ENCODE measurements around the gene CCT3. TPM values are rescaled to one million over a fixed set of nuclear protein-coding genes. Genes with fewer than 3 reads are reported as not detected.

The CCT3 gene
- total and polyA plus RNA-seq, 2 donors (not counting 1 experiment from before 2014, with no cell fraction given) = 251 to 397 TPM

- Histone ChIP-seq H3K4me3 (replicated peaks in 1 of 4; ENCODE audit: control extremely low read depth in 1 of 4, insufficient read depth in 1 of 4, low read depth in 3 of 4, low read length in 4 of 4) (peak overlapping the region in 1 of 4 experiments; percentile 89), H3K27ac (ENCODE audit: insufficient read depth, low read length) (no peak overlapping the region), H2AFZ (ENCODE audit: low read length) (no peak overlapping the region), H3K9me3 (ENCODE audit: control insufficient read depth, insufficient read depth, low read depth, low read length) (no peaks in the 10 kb centered on the region), H3K36me3 (ENCODE audit: control insufficient read depth, insufficient read depth, low read length) (peaks cover 4% of the 10 kb centered on the region), H3K79me2 (ENCODE audit: control insufficient read depth, insufficient read depth, low read length) (peaks cover 6% of the 10 kb centered on the region), H3K27me3 (ENCODE audit: control insufficient read depth, insufficient read depth, low read length) (no peaks in the 10 kb centered on the region), H3K4me2 (ENCODE audit: extremely low read depth, insufficient read depth, low read length) (no peak overlapping the region), H4K20me1 (ENCODE audit: control insufficient read depth, extremely low read depth, insufficient read depth, low read length) (no peaks in the 10 kb centered on the region), H3K4me1 (ENCODE audit: control insufficient read depth, extremely low read depth, insufficient read depth, low read length) (peaks cover 8% of the 10 kb centered on the region), H3K9ac (ENCODE audit: insufficient read depth, low read length) (no peak overlapping the region)
- TF ChIP-seq CTCF (conservative IDR thresholded peaks at IDR 0.05 in 1 of 2, IDR thresholded peaks at IDR 0.05 in 1 of 2; ENCODE audit: low read depth in 1 of 2, low read length in 2 of 2) (no peak), EZH2 (IDR thresholded peaks at IDR 0.05; ENCODE audit: low read length, missing control alignments) (no peak)
- no peak for DNase-seq (ENCODE audit: low read depth in 2 of 2)
Observed at GRCh38 chr1:156293895-156294294, 44.2 kb downstream of the CCT3 start.

GRCh38 chr1:156293098-156293434, 45.0 kb downstream of the CCT3 start:
- Histone ChIP-seq H3K4me2 (ENCODE audit: extremely low read depth, insufficient read depth, low read length) (no peak overlapping the region), H3K79me2 (ENCODE audit: control insufficient read depth, insufficient read depth, low read length) (peaks cover 6% of the 10 kb centered on the region), H3K4me3 (replicated peaks in 1 of 4; ENCODE audit: control extremely low read depth in 1 of 4, insufficient read depth in 1 of 4, low read depth in 3 of 4, low read length in 4 of 4) (no peak overlapping the region), H3K36me3 (ENCODE audit: control insufficient read depth, insufficient read depth, low read length) (peaks cover 4% of the 10 kb centered on the region), H3K27me3 (ENCODE audit: control insufficient read depth, insufficient read depth, low read length) (no peaks in the 10 kb centered on the region), H3K4me1 (ENCODE audit: control insufficient read depth, extremely low read depth, insufficient read depth, low read length) (peaks cover 8% of the 10 kb centered on the region), H3K9ac (ENCODE audit: insufficient read depth, low read length) (no peak overlapping the region), H4K20me1 (ENCODE audit: control insufficient read depth, extremely low read depth, insufficient read depth, low read length) (no peaks in the 10 kb centered on the region), H3K27ac (ENCODE audit: insufficient read depth, low read length) (no peak overlapping the region), H3K9me3 (ENCODE audit: control insufficient read depth, insufficient read depth, low read depth, low read length) (no peaks in the 10 kb centered on the region), H2AFZ (ENCODE audit: low read length) (no peak overlapping the region)
- no peak for DNase-seq (ENCODE audit: low read depth in 2 of 2)
- no peak for TF ChIP-seq EZH2 (IDR thresholded peaks at IDR 0.05; ENCODE audit: low read length, missing control alignments)
- TF ChIP-seq CTCF (conservative IDR thresholded peaks at IDR 0.05 in 1 of 2, IDR thresholded peaks at IDR 0.05 in 1 of 2; ENCODE audit: low read depth in 1 of 2, low read length in 2 of 2) = no peak

GRCh38 chr1:156291226-156292061, 46.6 kb downstream of the CCT3 start:
- Histone ChIP-seq H4K20me1 (ENCODE audit: control insufficient read depth, extremely low read depth, insufficient read depth, low read length) (no peaks in the 10 kb centered on the region), H3K79me2 (ENCODE audit: control insufficient read depth, insufficient read depth, low read length) (peaks cover 6% of the 10 kb centered on the region), H3K9ac (ENCODE audit: insufficient read depth, low read length) (peak overlapping the region; percentile 74), H3K4me3 (replicated peaks in 1 of 4; ENCODE audit: control extremely low read depth in 1 of 4, insufficient read depth in 1 of 4, low read depth in 3 of 4, low read length in 4 of 4) (peak overlapping the region; percentile 57 to 69 (median 63)), H3K27me3 (ENCODE audit: control insufficient read depth, insufficient read depth, low read length) (no peaks in the 10 kb centered on the region), H3K4me2 (ENCODE audit: extremely low read depth, insufficient read depth, low read length) (peak overlapping the region; percentile 75), H3K27ac (ENCODE audit: insufficient read depth, low read length) (peak overlapping the region; percentile 73), H3K4me1 (ENCODE audit: control insufficient read depth, extremely low read depth, insufficient read depth, low read length) (peaks cover 8% of the 10 kb centered on the region), H3K9me3 (ENCODE audit: control insufficient read depth, insufficient read depth, low read depth, low read length) (no peaks in the 10 kb centered on the region), H2AFZ (ENCODE audit: low read length) (peak overlapping the region; percentile 94), H3K36me3 (ENCODE audit: control insufficient read depth, insufficient read depth, low read length) (peaks cover 4% of the 10 kb centered on the region)
- TF ChIP-seq EZH2 (IDR thresholded peaks at IDR 0.05; ENCODE audit: low read length, missing control alignments) (no peak), CTCF (conservative IDR thresholded peaks at IDR 0.05 in 1 of 2, IDR thresholded peaks at IDR 0.05 in 1 of 2; ENCODE audit: low read depth in 1 of 2, low read length in 2 of 2) (no peak)
- DNase-seq (ENCODE audit: low read depth in 2 of 2) = peak; percentile 80 to 81

All from fibroblast of lung (primary cell).